HG03025 (cell line): ENCODE data around the gene ATRN.
"Not testable (repeated sequence)": the region's sequence is repeated elsewhere in the genome, so short reads cannot be mapped to it uniquely, and the experiment has no call there.

ENCODE experiments used
- ATAC-seq: cut with Tn5 transposase; IDR thresholded peaks from one replicate; pipeline ENCODE4 v1.9.1; 2021; ENCODE audit warnings: mild to moderate bottlenecking, moderate library complexity; ENCODE audit not compliant: unreplicated experiment, low FRiP score

ATRN gene

GRCh38 chr20:3464166-3464565 is 6.7 kb upstream of the ATRN start:
- ATAC-seq, result no peak

- no peak for ATAC-seq
Observed at GRCh38 chr20:3465301-3465700, 5.5 kb upstream of the ATRN start.

DNA sequence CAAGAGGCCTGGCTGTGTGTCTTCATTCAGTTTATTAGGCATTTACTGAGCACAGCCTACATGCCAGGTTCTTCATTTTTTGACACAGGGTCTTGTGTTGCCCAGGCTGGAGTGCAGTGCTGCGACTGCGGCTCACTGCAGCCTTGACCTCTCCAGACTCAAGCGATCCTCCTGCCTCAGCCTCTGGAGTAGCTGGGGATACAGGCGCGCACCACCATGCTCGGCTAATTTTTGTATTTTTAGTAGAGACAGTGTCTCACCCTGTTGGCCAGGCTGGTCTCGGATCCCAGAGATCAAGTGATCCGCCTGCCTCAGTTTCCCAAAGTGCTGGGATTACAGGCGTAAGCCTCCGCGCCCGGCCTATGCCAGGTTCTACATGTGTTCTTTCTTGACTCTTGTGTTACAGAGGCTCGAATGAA is 601 bp upstream of the ATRN start:
- ATAC-seq, result no peak

- ATAC-seq, result peak; percentile 35
Observed at GRCh38 chr20:3471397-3472021, 691 bp downstream of the ATRN start.

- ATAC-seq, result no peak
Observed at GRCh38 chr20:3472105-3472504, 1.3 kb downstream of the ATRN start.

GRCh38 chr20:3473324-3473723 is 2.5 kb downstream of the ATRN start:
- no peak for ATAC-seq

GRCh38 chr20:3473944-3474343 is 3.1 kb downstream of the ATRN start:
- ATAC-seq, result no peak

GRCh38 chr20:3477003-3477860 is 6.4 kb downstream of the ATRN start:
- ATAC-seq, result not testable (repeated sequence)

GRCh38 chr20:3477861-3478544 is 7.2 kb downstream of the ATRN start:
- ATAC-seq, result no peak

GRCh38 chr20:3479025-3479424 is 8.2 kb downstream of the ATRN start:
- ATAC-seq, result no peak

DNA sequence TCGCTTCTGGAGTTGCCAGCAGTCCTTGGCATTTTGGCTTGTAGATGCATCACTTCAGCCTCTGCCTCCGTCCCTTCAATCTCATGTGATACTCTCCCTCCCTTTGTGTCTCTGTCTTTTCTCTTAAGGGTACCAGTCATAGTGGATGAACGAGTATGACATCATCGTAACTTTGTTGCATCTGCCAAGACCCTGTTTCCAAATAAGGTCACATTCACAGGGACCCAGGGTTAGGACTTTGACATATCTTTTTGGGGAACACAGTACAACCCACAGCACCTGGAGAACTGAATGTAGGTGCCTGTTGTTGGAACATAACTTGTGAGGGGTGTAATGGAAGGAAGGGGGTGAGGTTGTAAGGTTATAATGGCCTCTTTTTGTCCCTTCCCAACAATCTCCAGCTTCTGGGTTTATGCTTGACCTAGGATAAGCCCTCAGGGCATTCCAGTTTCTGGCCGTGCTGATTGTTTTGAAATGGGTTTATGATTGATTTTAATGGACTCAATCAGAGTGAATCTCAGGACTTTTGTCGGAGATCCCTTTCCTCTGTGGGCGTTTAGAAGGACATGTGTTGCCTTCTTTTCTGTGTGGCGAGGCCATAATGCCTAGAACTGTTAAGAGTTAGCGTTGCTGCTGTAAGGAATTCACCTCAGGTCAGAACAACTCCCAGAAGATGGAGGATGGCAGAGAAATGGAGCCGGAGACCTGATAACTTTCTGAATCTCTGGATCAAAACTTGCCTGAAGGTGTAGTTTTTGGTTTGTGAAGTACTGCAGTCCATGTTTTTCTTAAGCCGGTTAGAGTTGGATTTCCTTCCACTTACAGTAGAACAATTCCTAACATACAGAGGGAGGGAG is 9.2 kb downstream of the ATRN start:
- ATAC-seq, result no peak

GRCh38 chr20:3483309-3483708 is 12.5 kb downstream of the ATRN start:
- ATAC-seq, result no peak

- ATAC-seq, result no peak
Observed at GRCh38 chr20:3483784-3484183, 13.0 kb downstream of the ATRN start.

- no peak for ATAC-seq
Observed at GRCh38 chr20:3485913-3486312, 15.1 kb downstream of the ATRN start.

- no peak for ATAC-seq
Observed at GRCh38 chr20:3486850-3487249, 16.0 kb downstream of the ATRN start.

DNA sequence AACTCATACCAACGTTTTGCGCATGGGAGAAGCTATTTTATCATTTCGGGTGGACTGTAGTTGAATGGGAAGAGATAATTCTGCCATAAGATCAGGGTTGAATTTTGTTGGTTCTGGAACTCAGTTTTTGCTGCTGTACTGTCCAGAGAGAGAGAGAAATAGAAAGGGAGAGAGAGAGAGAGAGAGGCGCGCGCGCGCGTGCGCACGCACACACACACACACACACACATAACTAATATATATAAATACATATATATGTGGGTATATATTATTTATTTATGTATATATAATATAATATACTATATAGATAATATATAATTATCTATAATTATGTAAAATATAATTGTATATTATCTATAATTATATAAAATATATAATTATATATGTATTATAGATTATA is 21.9 kb downstream of the ATRN start:
- ATAC-seq, result no peak

DNA sequence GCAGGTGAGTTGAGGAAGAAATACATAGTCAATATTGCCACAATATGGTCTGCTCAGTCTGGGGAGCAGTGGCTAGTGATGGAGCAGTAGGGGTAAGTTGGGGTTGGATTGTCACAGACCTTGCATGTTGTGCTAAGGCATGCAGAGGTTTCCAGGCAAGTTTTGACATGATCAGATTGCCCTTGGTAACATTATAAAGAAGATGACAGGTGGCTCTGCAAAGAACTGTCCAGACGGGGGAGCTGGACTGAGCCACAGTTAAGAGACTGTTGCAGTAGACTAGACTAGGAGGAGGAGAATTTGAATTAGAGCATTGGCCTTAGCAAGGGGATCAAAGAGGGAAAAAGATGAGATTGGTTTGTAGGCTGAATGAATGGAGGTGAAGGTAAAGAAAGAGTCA is 23.4 kb downstream of the ATRN start:
- no peak for ATAC-seq

DNA sequence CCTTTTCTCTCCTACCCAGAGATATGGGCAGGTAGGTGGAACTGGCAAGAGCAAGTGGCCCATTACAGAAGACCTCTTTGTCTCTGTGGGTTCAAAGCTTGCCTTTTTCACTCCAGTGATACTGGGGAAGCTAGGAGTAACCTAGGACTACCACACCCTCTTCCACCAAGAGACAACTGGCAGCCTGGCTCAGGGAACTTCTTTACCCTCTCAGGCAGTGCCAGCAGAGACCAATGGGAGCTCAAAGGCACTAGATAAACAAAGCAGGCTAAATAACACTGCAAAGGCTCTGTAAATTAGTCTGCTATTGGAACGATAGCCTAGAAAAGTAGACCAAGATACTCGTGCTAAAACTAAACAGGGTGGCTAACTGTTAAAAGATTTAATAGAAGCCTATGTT is 32.1 kb downstream of the ATRN start:
- no peak for ATAC-seq

- ATAC-seq, result no peak
Observed at GRCh38 chr20:3505148-3505547, 34.3 kb downstream of the ATRN start.

DNA sequence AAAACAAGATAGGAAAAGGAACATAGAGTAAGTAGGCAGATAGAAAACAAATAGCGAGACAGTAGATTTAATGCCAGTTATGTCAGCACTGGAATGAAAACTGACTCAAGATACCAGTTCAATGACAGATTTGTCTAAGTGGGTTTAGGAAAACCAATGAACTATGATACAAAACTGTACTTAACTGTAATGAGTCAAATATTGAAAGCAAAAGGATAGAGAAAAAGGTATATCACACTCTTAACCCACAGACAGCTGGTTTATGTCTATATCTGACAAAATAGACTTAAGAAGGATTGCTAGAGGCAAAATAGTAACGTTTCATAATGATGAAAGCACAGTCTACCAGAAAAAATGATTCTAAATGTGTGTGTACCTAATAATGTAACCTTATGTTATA is 38.2 kb downstream of the ATRN start:
- ATAC-seq, result no peak

DNA sequence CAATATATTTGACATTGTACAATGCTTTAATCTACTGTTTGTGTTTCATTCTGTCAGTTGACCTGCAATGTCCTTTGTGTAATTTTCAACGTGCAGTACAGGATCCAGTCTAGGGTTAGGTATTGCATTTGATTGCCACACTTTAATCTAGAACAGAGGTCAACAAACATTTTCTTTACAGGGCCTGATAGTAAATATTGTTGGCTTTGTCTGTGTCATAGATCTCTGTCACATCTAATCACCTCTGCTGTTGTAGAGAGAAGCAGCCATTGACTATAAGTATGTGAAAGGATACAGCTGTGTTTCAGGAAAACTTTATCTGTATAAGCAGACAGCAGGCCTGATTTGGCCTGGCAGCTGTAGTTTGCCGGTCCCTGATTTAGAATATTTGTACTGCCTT is 39.3 kb downstream of the ATRN start:
- ATAC-seq, result no peak
